ENCODE measurements around the gene CTTN.

- TF ChIP-seq POLR2AphosphoS5 (IDR thresholded peaks at IDR 0.05) (no peak), CTCF (IDR thresholded peaks at IDR 0.05) (no peak), POLR2A (IDR thresholded peaks at IDR 0.05) (no peak)
Measured at GRCh38 chr11:70477609-70478008, 79.3 kb downstream of the CTTN start.

Measured in suprapubic skin (tissue), 4 donors.